SU-DHL-6 (cell line): ENCODE results near the gene ASCL2.

Source experiments
- H2AFZ ChIP-seq: fragments of 200-600 bp; sonication (generic); 2 replicates; pipeline ENCODE4 v1.6.1; 2014; ENCODE audit warnings: low read depth, mild to moderate bottlenecking, moderate library complexity, mixed read lengths, antibody characterized with exemption, low read length; ENCODE audit not compliant: severe bottlenecking
- H3F3A ChIP-seq: fragments of 200-600 bp; shearing (Covaris generic); 2 replicates; pipeline ENCODE4 v1.6.0; 2016; ENCODE audit warnings: antibody characterized with exemption, mild to moderate bottlenecking; ENCODE audit not compliant: insufficient read depth
- H3K27ac ChIP-seq: fragments of 200-600 bp; sonication (generic); 2 replicates; pipeline ENCODE4 v1.5.1; 2016; ENCODE audit warnings: low read depth, mild to moderate bottlenecking, low read length, moderate library complexity, mixed read lengths
- H3K27me3 ChIP-seq: fragments of 200-600 bp; sonication (generic), shearing (Covaris generic); 2 replicates; pipeline ENCODE4 v1.6.0; 2014; ENCODE audit warnings: mild to moderate bottlenecking, low read length
- H3K36me3 ChIP-seq: fragments of 200-600 bp; sonication (generic); 2 replicates; pipeline ENCODE4 v1.6.1; 2014; ENCODE audit warnings: mild to moderate bottlenecking, low read length, mixed read lengths
- H3K4me2 ChIP-seq: fragments of 300-600, 200-600 bp; shearing (Covaris generic), sonication (generic); 2 replicates; pipeline ENCODE4 v1.6.0; 2014; ENCODE audit warnings: low read length, low read depth, mild to moderate bottlenecking; ENCODE audit not compliant: poor library complexity, severe bottlenecking
- H3K4me3 ChIP-seq: fragments of 200-600 bp; sonication (generic); 2 replicates; pipeline ENCODE4 v1.5.1; 2014; ENCODE audit warnings: antibody characterized with exemption, low read length, mild to moderate bottlenecking, mixed read lengths; ENCODE audit not compliant: insufficient read depth, poor library complexity, severe bottlenecking
- H3K79me2 ChIP-seq: fragments of 200-600 bp; sonication (generic); 2 replicates; pipeline ENCODE4 v1.6.1; 2014; ENCODE audit warnings: mild to moderate bottlenecking, low read length, moderate library complexity; ENCODE audit not compliant: insufficient read depth
- H3K9ac ChIP-seq: fragments of 200-600 bp; sonication (generic); 2 replicates; pipeline ENCODE4 v1.7.0; 2014; ENCODE audit warnings: mild to moderate bottlenecking, low read length
- H3K9me2 ChIP-seq: fragments of 200-600 bp; sonication (generic); replicated peaks from 2 replicates; pipeline ENCODE4 v1.6.1; 2014; ENCODE audit warnings: low read length; ENCODE audit not compliant: insufficient read depth
- H3K9me3 ChIP-seq: fragments of 200-600 bp; sonication (generic); 2 replicates; pipeline ENCODE4 v1.6.1; 2014; ENCODE audit warnings: low read length, mixed read lengths; ENCODE audit not compliant: insufficient read depth
- H4K20me1 ChIP-seq: fragments of 200-600 bp; sonication (generic); 2 replicates; pipeline ENCODE4 v1.6.1; 2014; ENCODE audit warnings: low read depth, mild to moderate bottlenecking, antibody characterized with exemption, low read length, moderate library complexity, mixed read lengths
- CTCF ChIP-seq: fragments of 200-600 bp; sonication (generic); IDR thresholded peaks from one replicate; pipeline ENCODE4 v1.5.1; 2017; ENCODE audit warnings: antibody characterized with exemption, mild to moderate bottlenecking, low read length, moderate library complexity; ENCODE audit not compliant: insufficient read depth, poor library complexity, severe bottlenecking
- EZH2phosphoT487 ChIP-seq: fragments of 200-600 bp; sonication (generic), shearing (Covaris generic); conservative IDR thresholded peaks from 2 replicates; pipeline ENCODE4 v1.6.1; 2018; ENCODE audit warnings: mild to moderate bottlenecking, antibody characterized with exemption, low read length, moderate library complexity, mixed read lengths

ASCL2 gene

GRCh38 chr11:2219318-2220017, 50.9 kb downstream of the ASCL2 start:
- no peak overlapping the region for H3K4me2 ChIP-seq
- H3K4me3 ChIP-seq, result no peak overlapping the region
- H3K9ac ChIP-seq, result no peak overlapping the region
- TF ChIP-seq CTCF (no peak), EZH2phosphoT487 (no peak)
- no peaks in the 10 kb centered on the region for H3K9me3 ChIP-seq
- no peaks in the 10 kb centered on the region for H3K27me3 ChIP-seq
- H3F3A ChIP-seq, result no peaks in the 10 kb centered on the region
- H3K36me3 ChIP-seq, result no peaks in the 10 kb centered on the region
- H4K20me1 ChIP-seq, result no peaks in the 10 kb centered on the region
- no peak overlapping the region for H3K27ac ChIP-seq
- H2AFZ ChIP-seq, result no peak overlapping the region
- H3K79me2 ChIP-seq, result no peaks in the 10 kb centered on the region
- no peaks in the 10 kb centered on the region for H3K9me2 ChIP-seq
